Stimulated activated naive CD4-positive, alpha-beta T cell treated with Interleukin-2 at 50 U/mL for 16 hours (primary cell): ENCODE data around the gene HES6.
A peak's percentile ranks its signal among the peaks of the same experiment; 100 is the strongest.
"Not testable (repeated sequence)": the region's sequence is repeated elsewhere in the genome, so short reads cannot be mapped to it uniquely, and the experiment has no call there.

ENCODE experiments used
- DNase-seq: peaks from one replicate; lab custom pipeline; 2025; lab: John Stamatoyannopoulos, UW

HES6 gene

GRCh38 chr2:238239863-238240756 lies at the start of gene HES6:
Gene HES6, minus strand, starts transcription at chr2:238240038. Its CDS starts 133 bp downstream, at chr2:238239905.
- peak; percentile 74 for DNase-seq

GRCh38 chr2:238289574-238289973 lies 49.7 kb upstream of the HES6 start:
- no peak for DNase-seq

GRCh38 chr2:238288650-238289573 lies 49.1 kb upstream of the HES6 start:
- peak; percentile 96 for DNase-seq

GRCh38 chr2:238287737-238288649 lies 48.2 kb upstream of the HES6 start, which contains the start of gene PER2:
Gene PER2, minus strand, starts transcription at chr2:238288610. Its CDS starts 10,674 bp downstream, at chr2:238277936.
- DNase-seq: peak; percentile 50

- DNase-seq: peak; percentile 39
Observed at GRCh38 chr2:238286987-238287736, 47.3 kb upstream of the HES6 start.

GRCh38 chr2:238286551-238286950 lies 46.7 kb upstream of the HES6 start:
- no peak for DNase-seq

GRCh38 chr2:238286095-238286494 lies 46.3 kb upstream of the HES6 start:
- no peak for DNase-seq

GRCh38 chr2:238285653-238286082 lies 45.8 kb upstream of the HES6 start:
- no peak for DNase-seq

- DNase-seq: no peak
Observed at GRCh38 chr2:238284802-238285515, 45.1 kb upstream of the HES6 start.

- DNase-seq: no peak
Observed at GRCh38 chr2:238282861-238283738, 43.3 kb upstream of the HES6 start.

- no peak for DNase-seq
Observed at GRCh38 chr2:238281826-238282480, 42.1 kb upstream of the HES6 start.

- no peak for DNase-seq
Observed at GRCh38 chr2:238280083-238280825, 40.4 kb upstream of the HES6 start.

- DNase-seq: no peak
Observed at GRCh38 chr2:238279324-238279682, 39.5 kb upstream of the HES6 start.

- DNase-seq: no peak
Observed at GRCh38 chr2:238278626-238279323, 38.9 kb upstream of the HES6 start.

GRCh38 chr2:238277695-238278094 lies 37.9 kb upstream of the HES6 start:
- DNase-seq: no peak

- no peak for DNase-seq
Observed at GRCh38 chr2:238274152-238274865, 34.5 kb upstream of the HES6 start.

- not testable (repeated sequence) for DNase-seq
Observed at GRCh38 chr2:238273433-238273832, 33.6 kb upstream of the HES6 start.
